SK-N-SH (cell line): ENCODE measurements around the gene RPS26. TPM values are rescaled to one million over a fixed set of nuclear protein-coding genes. Genes with fewer than 3 reads are reported as not detected.

Experiments
- CTCF ChIA-PET: fragments of 300-600, 350-600 bp; formaldehyde crosslinking; extraction: SDS; loops from one replicate; lab custom pipeline; 2021; lab: Yijun Ruan, JAX
- POLR2A ChIA-PET: fragments of 350-600 bp; sonication (Branson Sonifier 250); formaldehyde crosslinking; extraction: SDS; loops from one replicate; lab custom pipeline; 2020; ENCODE audit warnings: antibody characterized with exemption, inconsistent platforms; lab: Yijun Ruan, JAX
- DNase-seq: peaks from one replicate; pipeline ENCODE4 v3.0.0; 2012
- H2AFZ ChIP-seq: fragments of 200-600 bp; sonication (generic); 2 replicates; pipeline ENCODE4 v1.8.1; 2016; ENCODE audit warnings: antibody characterized with exemption, mild to moderate bottlenecking, low read depth
- H3F3A ChIP-seq: fragments of 200-600 bp; sonication (generic); replicated peaks from 2 replicates; pipeline ENCODE3; 2016; ENCODE audit warnings: antibody characterized with exemption, mild to moderate bottlenecking; ENCODE audit not compliant: insufficient read depth
- H3K27ac ChIP-seq, 2 experiments: fragments of 200-500 bp in 1 of 2; fragments of 200-600 bp in 1 of 2; sonication (Bioruptor generic) in 1 of 2; sonication (generic), shearing (Covaris generic) in 1 of 2; 2 replicates each; pipeline versions ENCODE4 v1.5.1 to v1.6.1; 2014 to 2016; ENCODE audit warnings: low read depth in 2 of 2, inconsistent platforms in 1 of 2, low read length in 1 of 2, mild to moderate bottlenecking in 1 of 2, mixed read lengths in 1 of 2
- H3K27me3 ChIP-seq: fragments of 200-600 bp; sonication (generic), shearing (Covaris generic); 2 replicates; pipeline ENCODE4 v1.6.1; 2016; ENCODE audit warnings: mixed run types; ENCODE audit not compliant: insufficient read depth
- H3K36me3 ChIP-seq, 2 experiments: fragments of 200-500 bp in 1 of 2; fragments of 200-600 bp in 1 of 2; sonication (Bioruptor generic) in 1 of 2; sonication (generic) in 1 of 2; replicated peaks in 1 of 2; 2 replicates each; pipeline versions ENCODE3 to v1.5.1; 2014 to 2016; ENCODE audit warnings: low read length in 1 of 2, mild to moderate bottlenecking in 1 of 2; ENCODE audit not compliant: insufficient read depth in 2 of 2, control insufficient read depth in 1 of 2
- H3K4me1 ChIP-seq, 2 experiments: fragments of 200-500 bp in 1 of 2; fragments of 200-600 bp in 1 of 2; sonication (Bioruptor generic) in 1 of 2; sonication (generic), shearing (Covaris generic) in 1 of 2; 2 replicates each; pipeline versions ENCODE4 v1.5.1 to v1.6.1; 2014 to 2016; ENCODE audit warnings: low read depth in 1 of 2, low read length in 1 of 2, mixed run types in 1 of 2; ENCODE audit not compliant: insufficient read depth in 2 of 2, control insufficient read depth in 1 of 2
- H3K4me2 ChIP-seq: fragments of 200-600 bp; sonication (generic), shearing (Covaris generic); 2 replicates; pipeline ENCODE4 v1.6.1; 2017; ENCODE audit warnings: mixed run types
- H3K4me3 ChIP-seq, 2 experiments: fragments of 200-500 bp in 1 of 2; fragments of 200-600 bp in 1 of 2; sonication (Bioruptor generic) in 1 of 2; sonication (generic), shearing (Covaris generic) in 1 of 2; 2 replicates each; pipeline versions ENCODE4 v1.5.1 to v1.8.1; 2014 to 2016; ENCODE audit warnings: low read depth in 2 of 2, inconsistent platforms in 1 of 2, low read length in 1 of 2, mild to moderate bottlenecking in 1 of 2, mixed read lengths in 1 of 2, moderate library complexity in 1 of 2
- H3K79me2 ChIP-seq: fragments of 200-600 bp; sonication (generic); 2 replicates; pipeline ENCODE4 v1.8.1; 2017; ENCODE audit warnings: mild to moderate bottlenecking; ENCODE audit not compliant: insufficient read depth
- H3K9ac ChIP-seq: fragments of 200-600 bp; sonication (generic); 2 replicates; pipeline ENCODE4 v1.6.1; 2017; ENCODE audit warnings: mixed run types
- H3K9me2 ChIP-seq: fragments of 200-600 bp; sonication (generic); 2 replicates; pipeline ENCODE4 v1.6.1; 2017; ENCODE audit warnings: mixed run types
- H3K9me3 ChIP-seq: fragments of 200-600 bp; sonication (generic); 2 replicates; pipeline ENCODE4 v1.6.1; 2017; ENCODE audit warnings: mixed run types, mild to moderate bottlenecking, moderate library complexity
- H4K20me1 ChIP-seq: fragments of 200-600 bp; sonication (generic); 2 replicates; pipeline ENCODE4 v1.6.1; 2017; ENCODE audit warnings: mild to moderate bottlenecking, mixed run types; ENCODE audit not compliant: insufficient read depth
- EZH2phosphoT487 ChIP-seq: fragments of 200-600 bp; sonication (generic); IDR thresholded peaks from 2 replicates; pipeline ENCODE4 v1.6.1; 2017; ENCODE audit warnings: low read depth, mixed run types, mild to moderate bottlenecking, antibody characterized with exemption, moderate library complexity, borderline replicate concordance
- FOSL2 ChIP-seq: IDR thresholded peaks from 2 replicates; pipeline ENCODE4 v1.4.0; 2012; ENCODE audit warnings: low read depth, mild to moderate bottlenecking, moderate library complexity, borderline replicate concordance
- GABPA ChIP-seq: IDR thresholded peaks from 2 replicates; pipeline ENCODE4 v1.4.0; 2012; ENCODE audit warnings: low read depth, mild to moderate bottlenecking
- GATA2 ChIP-seq: sonication (generic); formaldehyde crosslinking; IDR thresholded peaks from 2 replicates; pipeline ENCODE4 v1.5.0; 2020; ENCODE audit warnings: mild to moderate bottlenecking, missing genetic modification reagents
- IRF3 ChIP-seq: fragments of 150-350 bp; IDR thresholded peaks from 2 replicates; pipeline ENCODE4 v1.6.1; 2016; ENCODE audit warnings: mild to moderate bottlenecking, low read depth, low read length
- JUND ChIP-seq: IDR thresholded peaks from 2 replicates; pipeline ENCODE4 v1.4.0; 2012
- MXI1 ChIP-seq: IDR thresholded peaks from 2 replicates; pipeline ENCODE4 v1.6.1; 2012; ENCODE audit warnings: mild to moderate bottlenecking, low read depth, low read length, improper control_type of control experiment
- NFIC ChIP-seq: IDR thresholded peaks from 2 replicates; pipeline ENCODE4 v1.4.0; 2012; ENCODE audit warnings: borderline replicate concordance
- NRF1 ChIP-seq: IDR thresholded peaks from 2 replicates; pipeline ENCODE4 v1.6.1; 2012; ENCODE audit warnings: low read depth, mild to moderate bottlenecking, low read length
- POLR2AphosphoS5 ChIP-seq: IDR thresholded peaks from 2 replicates; pipeline ENCODE4 v1.6.1; 2012; ENCODE audit warnings: low read depth, low read length
- RFX5 ChIP-seq: IDR thresholded peaks from 2 replicates; pipeline ENCODE4 v1.6.1; 2012; ENCODE audit warnings: mild to moderate bottlenecking, improper control_type of control experiment, low read length
- RXRA ChIP-seq: IDR thresholded peaks from 2 replicates; pipeline ENCODE4 v1.4.0; 2012; ENCODE audit warnings: low read depth, mild to moderate bottlenecking, borderline replicate concordance
- TEAD4 ChIP-seq: IDR thresholded peaks from 2 replicates; pipeline ENCODE4 v1.4.0; 2012; ENCODE audit warnings: mild to moderate bottlenecking, borderline replicate concordance; ENCODE audit not compliant: insufficient read depth
- USF1 ChIP-seq: IDR thresholded peaks from 2 replicates; pipeline ENCODE4 v1.4.0; 2012; ENCODE audit warnings: low read depth, borderline replicate concordance
- WGBS: methylation state at CpG from one replicate; pipeline ENCODE4 v1.1.6; 2017; ENCODE audit warnings: low lambda C conversion rate; 5-methylcytosine and 5-hydroxymethylcytosine counted together
- polyA plus RNA-seq, 3 experiments: library from polyadenylated mRNA; depleted of rRNA; stranded (reverse); fragments of >200 nt; gene quantifications; 2 replicates each; pipeline ENCODE4 v1.2.3, GENCODE V29; 2012
- TF ChIP-seq, protein P1 (sequence below): IDR thresholded peaks from 2 replicates; pipeline ENCODE4 v1.6.1; 2012; ENCODE audit warnings: mild to moderate bottlenecking, low read depth, low read length, moderate library complexity
- TF ChIP-seq, protein P2 (sequence below): IDR thresholded peaks from 2 replicates; pipeline ENCODE4; 2012

The RPS26 gene
- polyA plus RNA-seq, 1 of the 3 experiments (the other 2 are of a cell fraction) = 1,500 TPM

DNA sequence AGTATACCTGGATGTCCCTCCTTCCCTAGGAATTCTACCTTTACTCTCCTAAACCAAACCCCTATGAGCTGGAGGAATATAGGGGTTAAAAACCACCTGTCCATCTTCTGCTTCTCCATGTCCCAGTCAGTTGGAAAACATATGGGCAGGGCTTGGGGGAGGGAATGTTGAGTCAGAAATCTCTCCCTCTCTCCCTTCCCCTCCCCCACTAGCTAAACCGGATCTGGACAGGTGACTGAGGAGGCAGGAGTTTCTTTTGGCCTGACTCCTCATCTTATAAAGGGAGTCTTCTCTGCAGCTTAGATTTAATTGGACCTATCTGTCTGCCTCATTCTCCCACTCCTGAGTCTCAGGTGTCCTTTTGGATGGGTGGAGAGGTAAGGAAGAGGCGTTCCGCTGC is 44.4 kb downstream of the RPS26 start:
- 95% methylated on average over 3 of the region's 3 CpGs for WGBS

More for the DNA sequence above, 44.4 kb downstream of the RPS26 start:
- Histone ChIP-seq H3K9me2 (no peaks in the 10 kb centered on the region), H3F3A (no peaks in the 10 kb centered on the region), H3K27me3 (no peaks in the 10 kb centered on the region), H3K36me3 (no peaks in the 10 kb centered on the region)
- no peak for DNase-seq
- TF ChIP-seq, protein P1, sequence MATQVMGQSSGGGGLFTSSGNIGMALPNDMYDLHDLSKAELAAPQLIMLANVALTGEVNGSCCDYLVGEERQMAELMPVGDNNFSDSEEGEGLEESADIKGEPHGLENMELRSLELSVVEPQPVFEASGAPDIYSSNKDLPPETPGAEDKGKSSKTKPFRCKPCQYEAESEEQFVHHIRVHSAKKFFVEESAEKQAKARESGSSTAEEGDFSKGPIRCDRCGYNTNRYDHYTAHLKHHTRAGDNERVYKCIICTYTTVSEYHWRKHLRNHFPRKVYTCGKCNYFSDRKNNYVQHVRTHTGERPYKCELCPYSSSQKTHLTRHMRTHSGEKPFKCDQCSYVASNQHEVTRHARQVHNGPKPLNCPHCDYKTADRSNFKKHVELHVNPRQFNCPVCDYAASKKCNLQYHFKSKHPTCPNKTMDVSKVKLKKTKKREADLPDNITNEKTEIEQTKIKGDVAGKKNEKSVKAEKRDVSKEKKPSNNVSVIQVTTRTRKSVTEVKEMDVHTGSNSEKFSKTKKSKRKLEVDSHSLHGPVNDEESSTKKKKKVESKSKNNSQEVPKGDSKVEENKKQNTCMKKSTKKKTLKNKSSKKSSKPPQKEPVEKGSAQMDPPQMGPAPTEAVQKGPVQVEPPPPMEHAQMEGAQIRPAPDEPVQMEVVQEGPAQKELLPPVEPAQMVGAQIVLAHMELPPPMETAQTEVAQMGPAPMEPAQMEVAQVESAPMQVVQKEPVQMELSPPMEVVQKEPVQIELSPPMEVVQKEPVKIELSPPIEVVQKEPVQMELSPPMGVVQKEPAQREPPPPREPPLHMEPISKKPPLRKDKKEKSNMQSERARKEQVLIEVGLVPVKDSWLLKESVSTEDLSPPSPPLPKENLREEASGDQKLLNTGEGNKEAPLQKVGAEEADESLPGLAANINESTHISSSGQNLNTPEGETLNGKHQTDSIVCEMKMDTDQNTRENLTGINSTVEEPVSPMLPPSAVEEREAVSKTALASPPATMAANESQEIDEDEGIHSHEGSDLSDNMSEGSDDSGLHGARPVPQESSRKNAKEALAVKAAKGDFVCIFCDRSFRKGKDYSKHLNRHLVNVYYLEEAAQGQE = no peak
- no peak for TF ChIP-seq NFIC
- TF ChIP-seq EZH2phosphoT487 = no peak
- TF ChIP-seq RXRA = no peak
- TF ChIP-seq POLR2AphosphoS5 = no peak
- TF ChIP-seq MXI1 = no peak
- TF ChIP-seq RFX5 = no peak
- no peak for TF ChIP-seq GABPA
- no peak for TF ChIP-seq IRF3
- no peak for TF ChIP-seq JUND
- TF ChIP-seq TEAD4 = no peak
- TF ChIP-seq, protein P2, sequence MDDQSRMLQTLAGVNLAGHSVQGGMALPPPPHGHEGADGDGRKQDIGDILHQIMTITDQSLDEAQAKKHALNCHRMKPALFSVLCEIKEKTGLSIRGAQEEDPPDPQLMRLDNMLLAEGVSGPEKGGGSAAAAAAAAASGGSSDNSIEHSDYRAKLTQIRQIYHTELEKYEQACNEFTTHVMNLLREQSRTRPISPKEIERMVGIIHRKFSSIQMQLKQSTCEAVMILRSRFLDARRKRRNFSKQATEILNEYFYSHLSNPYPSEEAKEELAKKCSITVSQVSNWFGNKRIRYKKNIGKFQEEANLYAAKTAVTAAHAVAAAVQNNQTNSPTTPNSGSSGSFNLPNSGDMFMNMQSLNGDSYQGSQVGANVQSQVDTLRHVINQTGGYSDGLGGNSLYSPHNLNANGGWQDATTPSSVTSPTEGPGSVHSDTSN = no peak
- TF ChIP-seq GATA2 = no peak
- no peak for TF ChIP-seq USF1
- TF ChIP-seq FOSL2 = no peak
- TF ChIP-seq NRF1 = no peak
- TF ChIP-seq, all 33 proteins: peak for 0
- H3K4me1 ChIP-seq = no peaks in the 10 kb centered on the region
- H3K4me2 ChIP-seq = no peak overlapping the region
- H2AFZ ChIP-seq = no peak overlapping the region
- H3K79me2 ChIP-seq = no peaks in the 10 kb centered on the region
- no peak overlapping the region for H3K27ac ChIP-seq
- no peak overlapping the region for H3K9ac ChIP-seq
- no peaks in the 10 kb centered on the region for H4K20me1 ChIP-seq
- POLR2A ChIA-PET = no interaction called here
- no peaks in the 10 kb centered on the region for H3K9me3 ChIP-seq
- no peak overlapping the region for H3K4me3 ChIP-seq
- CTCF ChIA-PET = interaction anchor here (1.6 to 2.8 kb wide), 2 partner anchors 10 to 19 kb away, joined by 4 to 7 read pairs; partner anchors contain the start of gene PA2G4
